ENCODE measurements around the gene TEAD1. TPM values are rescaled to one million over a fixed set of nuclear protein-coding genes. Genes with fewer than 3 reads are reported as not detected.
"Not testable (repeated sequence)": the region's sequence is repeated elsewhere in the genome, so short reads cannot be mapped to it uniquely, and the experiment has no call there.

TEAD1 gene
- total RNA-seq, 1 donor, result under 0.01 TPM

DNA sequence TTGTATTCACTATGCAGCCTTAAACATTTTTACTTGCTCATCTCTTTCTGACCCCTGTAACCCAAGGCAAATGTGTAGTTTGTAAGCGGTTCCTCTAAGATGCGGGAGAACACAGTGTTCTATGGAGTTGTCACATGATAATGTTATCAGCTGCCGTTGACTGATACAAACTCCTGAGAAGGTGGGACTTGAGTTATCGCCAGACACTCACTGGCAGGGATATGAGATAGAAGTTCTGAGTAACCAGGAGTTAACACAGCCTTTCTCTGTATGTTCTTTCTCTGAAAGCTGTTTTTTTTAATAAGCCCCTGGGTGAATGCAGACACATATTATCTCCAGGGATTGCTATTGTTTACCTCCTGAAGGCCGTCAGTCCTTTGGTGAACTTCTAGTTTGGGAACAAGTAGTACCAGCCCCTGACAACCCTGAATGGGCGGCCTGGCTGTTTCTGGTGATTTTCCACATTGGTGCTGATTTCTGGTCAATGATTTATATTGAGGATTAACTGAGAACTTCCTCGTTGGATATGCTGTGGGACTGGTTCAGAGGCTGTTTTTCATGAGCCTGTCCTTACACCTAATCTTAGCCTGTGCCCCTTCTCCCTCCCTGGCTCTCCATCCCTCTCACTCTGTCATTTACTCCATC is 179.6 kb downstream of the TEAD1 start:
- DNase-seq (ENCODE audit: low read depth in 2 of 3, low spot score in 2 of 3), result no peak

DNA sequence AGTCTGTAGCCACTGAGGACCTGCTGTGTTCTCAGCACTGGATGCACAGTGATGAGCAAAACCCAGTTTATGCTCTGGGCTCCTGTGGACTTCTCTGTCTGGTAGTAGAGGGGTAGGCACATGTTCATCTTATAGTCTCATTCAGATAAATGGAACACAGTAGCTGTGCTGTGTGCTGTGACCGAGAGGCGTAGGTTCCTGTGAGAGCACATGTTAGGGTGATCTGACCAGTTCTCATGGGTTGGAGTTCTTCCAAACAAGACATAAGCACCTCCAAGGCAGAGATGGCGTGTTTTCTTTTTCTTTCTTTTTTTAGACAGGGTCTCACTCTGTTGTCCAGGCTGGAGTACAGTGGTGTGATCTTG is 180.1 kb downstream of the TEAD1 start:
- no peak for DNase-seq (ENCODE audit: low read depth in 2 of 3, low spot score in 2 of 3)

DNA sequence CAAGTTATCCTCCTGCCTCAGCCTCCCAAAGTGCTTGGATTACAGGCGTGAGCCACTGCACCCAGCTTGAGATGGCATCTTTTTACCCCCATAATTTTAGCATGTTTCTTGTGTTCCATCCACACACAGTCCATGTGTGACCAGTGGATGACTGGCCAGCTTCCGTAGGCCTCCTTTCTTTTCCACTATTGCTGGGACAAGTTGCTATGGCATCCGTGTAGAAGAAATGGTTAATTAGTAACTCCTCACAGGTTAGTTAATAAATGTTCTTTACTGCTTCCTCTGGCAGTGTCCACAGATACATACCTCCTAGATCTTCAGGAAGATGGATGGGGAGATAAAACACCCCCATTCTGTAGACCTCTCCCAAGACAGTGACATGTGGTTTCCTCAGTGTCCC is 180.6 kb downstream of the TEAD1 start:
- no peak for DNase-seq (ENCODE audit: low read depth in 2 of 3, low spot score in 2 of 3)

DNA sequence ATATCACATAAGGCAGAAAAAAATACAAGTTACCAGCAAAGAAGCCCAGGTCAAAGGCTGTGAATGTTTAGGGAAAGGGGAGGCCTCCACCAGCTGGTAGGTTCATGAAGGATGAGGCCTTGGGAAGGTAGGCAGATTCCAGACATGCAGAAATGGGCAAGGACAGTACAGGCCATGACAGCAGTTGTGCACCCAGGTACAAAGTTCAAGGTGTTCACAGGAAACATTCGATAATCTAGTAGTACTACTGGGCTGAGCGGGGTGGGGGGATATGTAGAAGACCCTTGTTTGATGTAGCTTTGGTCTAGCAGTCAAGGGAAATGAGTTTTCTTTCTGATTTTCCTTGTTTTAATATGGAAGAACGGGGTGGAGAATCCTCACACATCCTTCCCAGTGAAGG is 182.1 kb downstream of the TEAD1 start:
- no peak for DNase-seq (ENCODE audit: low read depth in 2 of 3, low spot score in 2 of 3)

DNA sequence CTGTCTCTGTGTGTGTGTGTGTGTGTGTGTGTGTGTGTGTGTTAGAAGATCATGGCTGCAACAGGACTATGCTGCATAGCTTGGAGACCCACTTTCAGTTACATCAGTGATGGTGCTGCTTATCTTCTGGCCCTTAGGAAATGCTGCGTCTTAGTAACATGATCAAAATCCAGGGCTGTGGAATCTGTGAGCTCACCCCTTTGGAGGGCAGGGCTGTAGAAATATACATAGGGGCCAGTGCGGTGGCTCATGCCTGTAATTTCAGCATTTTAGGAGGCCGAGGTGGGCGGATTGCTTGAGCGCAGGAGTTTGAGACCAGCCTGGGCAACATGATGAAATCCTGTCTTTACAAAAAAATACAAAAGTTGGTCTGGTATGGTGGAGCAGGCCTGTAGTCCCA is 183.4 kb downstream of the TEAD1 start:
- no peak for DNase-seq (ENCODE audit: low read depth in 2 of 3, low spot score in 2 of 3)

DNA sequence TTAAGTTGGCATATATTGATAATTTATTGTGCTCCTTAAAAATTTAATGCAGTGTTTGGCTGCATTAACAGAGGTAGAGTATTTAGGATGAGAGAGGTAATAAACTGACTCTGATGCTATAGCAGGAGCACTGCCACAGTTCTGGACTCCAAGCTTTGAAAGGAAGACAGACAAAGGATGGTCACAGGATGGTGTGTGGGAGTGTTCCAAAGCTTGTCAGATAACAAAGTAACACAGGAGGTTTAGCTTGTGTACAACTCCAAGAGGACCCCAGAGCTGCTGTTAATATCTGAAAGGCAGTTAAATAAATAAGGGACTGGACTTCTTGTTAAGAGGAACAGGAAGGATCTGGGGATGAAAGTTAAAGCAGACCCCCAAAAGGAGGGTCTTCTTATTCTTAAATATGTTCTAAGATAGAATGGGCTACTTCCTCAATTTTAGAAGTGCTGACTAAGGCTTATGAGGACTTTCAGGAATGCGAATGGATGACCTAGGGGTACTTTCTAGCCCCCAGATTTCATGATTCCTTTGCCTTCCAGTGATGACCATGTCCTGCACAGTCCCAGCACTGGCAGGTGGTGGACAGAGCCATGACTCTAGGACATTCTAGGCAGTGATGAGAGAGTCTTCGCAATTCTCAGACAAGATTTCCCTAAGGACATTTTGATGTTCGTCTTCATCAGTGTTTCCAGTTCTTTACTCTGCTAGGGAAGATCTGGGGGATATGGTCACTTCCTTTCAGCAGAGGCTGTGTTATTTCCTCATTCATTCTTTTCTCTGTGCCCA is 185.8 kb downstream of the TEAD1 start:
- no peak for DNase-seq (ENCODE audit: low read depth in 2 of 3, low spot score in 2 of 3)

DNA sequence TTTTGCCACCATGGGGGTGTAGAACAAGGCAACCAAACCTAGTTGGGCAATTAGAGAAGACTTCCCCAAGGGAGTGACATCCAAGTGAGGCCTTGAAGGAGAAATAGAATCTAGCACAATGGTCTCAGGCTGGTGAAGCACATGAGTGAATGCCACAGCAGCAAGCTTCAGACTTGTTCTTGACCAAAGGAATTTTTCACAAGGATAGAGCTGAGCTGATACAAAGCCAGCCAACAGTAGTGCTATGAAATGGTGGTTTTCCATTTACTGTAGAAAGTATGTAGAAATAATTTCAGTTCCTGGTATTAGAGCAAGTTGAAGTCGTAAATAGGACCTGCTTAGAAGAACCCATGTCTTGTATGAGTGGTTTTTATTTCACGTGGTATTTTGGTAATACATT is 186.6 kb downstream of the TEAD1 start:
- DNase-seq (ENCODE audit: low read depth in 2 of 3, low spot score in 2 of 3), result no peak

DNA sequence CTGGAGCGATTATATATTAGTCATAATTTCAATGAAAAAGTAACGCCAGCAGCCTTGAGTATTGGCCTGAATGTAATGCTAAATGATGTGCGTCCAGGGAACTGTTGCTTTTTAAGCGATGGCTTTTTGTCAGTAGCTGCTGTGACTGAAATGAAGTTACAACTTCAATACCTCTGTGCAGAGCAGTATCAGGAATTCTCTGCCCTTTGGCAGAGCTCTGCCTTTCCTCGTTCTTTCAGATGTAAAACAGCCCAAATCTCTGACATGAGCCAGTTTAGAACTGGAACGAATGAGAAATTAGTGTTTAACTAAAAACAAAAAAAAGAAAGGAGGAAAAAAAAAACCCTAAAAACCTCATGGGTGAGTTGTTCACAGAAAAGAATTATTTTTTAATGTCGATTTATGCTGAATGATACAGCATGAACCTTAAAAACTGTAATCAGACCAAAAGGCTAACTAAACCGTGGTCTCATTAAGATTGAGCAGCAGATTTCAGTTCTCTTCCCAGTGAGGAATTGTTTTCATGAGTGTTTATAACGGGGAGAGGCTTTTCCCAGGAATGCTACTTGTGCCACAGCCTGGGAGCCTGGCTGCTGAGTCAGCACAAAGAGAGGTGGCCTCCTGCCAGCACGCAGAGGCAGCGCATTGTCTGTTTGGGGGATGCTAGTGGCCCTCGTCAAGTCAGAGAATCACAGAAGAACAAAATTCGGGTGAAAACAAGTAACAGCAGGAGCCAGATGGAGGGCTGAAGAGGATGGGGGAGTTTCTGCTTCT is 188.7 kb downstream of the TEAD1 start:
- DNase-seq (ENCODE audit: low read depth in 2 of 3, low spot score in 2 of 3), result no peak

DNA sequence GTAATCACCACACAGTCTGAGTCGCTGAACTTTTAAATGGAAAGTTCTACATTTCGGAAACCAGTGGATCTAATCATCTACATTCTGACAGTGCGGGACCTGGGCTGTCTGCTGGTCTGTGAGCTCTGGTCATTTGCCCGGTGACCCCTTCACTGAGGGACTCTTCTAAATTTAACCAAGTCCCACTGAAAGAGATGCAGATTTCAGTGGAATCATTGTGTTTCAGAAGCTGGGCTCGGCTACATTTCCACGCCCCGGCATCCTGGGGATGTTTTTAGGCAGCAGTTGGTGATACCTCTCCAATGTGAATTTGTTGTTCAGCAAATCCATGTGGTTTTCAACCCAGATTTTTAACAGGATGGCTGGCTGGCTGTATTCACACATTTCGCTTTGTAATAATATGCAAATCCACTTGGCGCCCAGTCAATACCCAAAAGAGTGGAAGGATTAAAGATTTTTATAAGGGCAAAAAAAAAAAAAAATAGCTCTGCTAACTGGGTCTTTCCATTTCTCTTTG is 189.4 kb downstream of the TEAD1 start:
- DNase-seq (ENCODE audit: low read depth in 2 of 3, low spot score in 2 of 3), result no peak

DNA sequence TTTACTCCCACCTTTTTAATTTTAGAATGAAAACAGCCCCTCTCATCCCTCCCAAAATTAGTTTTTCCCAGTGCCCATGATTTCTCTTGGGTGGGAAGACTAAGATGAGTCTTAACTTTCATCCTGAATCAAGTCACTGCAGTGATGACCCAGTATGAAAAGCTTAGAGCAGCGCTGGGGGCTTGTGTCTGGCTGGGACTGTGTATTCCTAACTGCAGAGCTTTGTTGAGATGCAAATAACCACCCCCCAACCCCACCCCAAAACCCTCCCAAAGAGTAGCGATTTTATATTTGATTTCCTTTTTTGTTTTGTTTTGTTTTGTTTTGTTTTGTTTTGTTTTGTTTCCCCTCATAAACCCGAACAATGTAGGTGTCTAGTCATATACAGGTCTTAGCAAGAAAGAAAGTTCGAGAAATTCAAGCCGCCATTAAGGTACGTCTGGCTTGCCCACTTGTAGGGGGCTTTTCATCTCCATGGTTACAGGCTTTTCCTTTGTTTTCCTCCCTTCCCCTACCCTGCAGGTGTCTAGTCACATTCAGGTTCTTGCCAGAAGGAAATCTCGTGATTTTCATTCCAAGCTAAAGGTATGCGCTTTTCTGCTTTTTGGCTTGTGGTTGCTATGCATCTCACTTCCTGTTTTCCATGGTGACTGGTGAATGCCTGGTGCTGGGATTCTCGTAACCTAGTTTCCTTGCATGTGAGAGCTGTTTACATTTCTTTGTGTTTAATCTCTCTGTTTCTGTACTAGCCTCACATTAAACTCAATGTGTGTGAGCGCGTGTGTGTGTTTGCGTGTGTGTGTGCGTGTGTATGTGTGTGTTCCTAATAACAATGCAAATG is 190.3 kb downstream of the TEAD1 start:
- peak in 2 of 3 donors; percentile 13 to 32 for DNase-seq (ENCODE audit: low read depth in 2 of 3, low spot score in 2 of 3)

DNA sequence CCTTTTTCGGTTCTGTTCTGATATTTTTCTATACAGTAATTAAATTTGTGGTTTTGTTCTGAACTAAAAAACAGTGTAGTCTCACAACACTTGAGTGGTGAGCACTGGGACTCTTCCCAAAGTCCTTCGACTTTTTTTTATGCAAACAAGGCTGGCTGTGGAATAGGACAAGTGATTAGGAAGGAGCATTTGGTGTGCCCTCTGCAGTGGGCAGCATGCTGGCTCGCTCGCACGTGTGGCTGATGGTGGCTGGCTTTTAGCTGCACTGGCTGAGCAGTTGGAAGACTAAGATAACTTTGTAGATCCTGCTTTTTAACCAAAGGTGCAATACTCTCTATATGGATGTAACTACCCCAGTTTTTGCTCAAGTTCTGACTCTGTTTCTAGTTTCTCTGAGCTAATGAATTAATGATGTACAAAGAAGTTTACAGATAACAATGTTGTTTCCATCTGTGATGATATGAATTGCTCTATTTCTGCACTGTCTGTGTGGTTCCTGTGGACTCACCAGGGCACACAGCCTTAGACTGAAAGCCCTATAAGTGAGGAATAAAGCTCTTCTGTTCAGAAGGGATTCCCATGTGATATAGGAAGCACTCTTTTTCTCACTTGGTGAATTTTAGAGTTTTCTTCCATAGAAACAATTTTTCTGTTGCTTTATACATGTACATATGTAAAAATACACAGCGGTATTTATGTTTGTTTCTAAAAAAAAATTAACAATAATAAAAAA is 191.8 kb downstream of the TEAD1 start:
- DNase-seq (ENCODE audit: low read depth in 2 of 3, low spot score in 2 of 3), result no peak

DNA sequence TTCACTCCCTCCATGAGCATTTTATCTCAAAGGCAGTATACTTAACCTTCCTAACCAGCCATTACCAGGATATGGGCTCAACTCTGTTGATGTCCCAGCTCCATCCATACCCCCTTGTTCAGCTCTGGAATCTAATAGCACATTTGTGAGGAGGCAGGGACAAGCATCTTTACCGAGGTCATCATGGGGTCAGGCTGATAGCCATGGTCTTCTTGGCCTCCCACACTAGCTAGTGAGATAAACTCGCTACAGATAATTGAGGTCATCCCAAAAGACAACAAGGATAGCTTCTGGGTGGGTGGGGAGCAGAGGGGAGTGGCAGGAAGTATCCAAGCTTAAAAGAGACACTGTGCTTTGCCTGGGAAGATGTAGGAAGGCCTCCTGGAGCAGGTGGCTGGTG is 193.3 kb downstream of the TEAD1 start:
- no peak for DNase-seq (ENCODE audit: low read depth in 2 of 3, low spot score in 2 of 3)

DNA sequence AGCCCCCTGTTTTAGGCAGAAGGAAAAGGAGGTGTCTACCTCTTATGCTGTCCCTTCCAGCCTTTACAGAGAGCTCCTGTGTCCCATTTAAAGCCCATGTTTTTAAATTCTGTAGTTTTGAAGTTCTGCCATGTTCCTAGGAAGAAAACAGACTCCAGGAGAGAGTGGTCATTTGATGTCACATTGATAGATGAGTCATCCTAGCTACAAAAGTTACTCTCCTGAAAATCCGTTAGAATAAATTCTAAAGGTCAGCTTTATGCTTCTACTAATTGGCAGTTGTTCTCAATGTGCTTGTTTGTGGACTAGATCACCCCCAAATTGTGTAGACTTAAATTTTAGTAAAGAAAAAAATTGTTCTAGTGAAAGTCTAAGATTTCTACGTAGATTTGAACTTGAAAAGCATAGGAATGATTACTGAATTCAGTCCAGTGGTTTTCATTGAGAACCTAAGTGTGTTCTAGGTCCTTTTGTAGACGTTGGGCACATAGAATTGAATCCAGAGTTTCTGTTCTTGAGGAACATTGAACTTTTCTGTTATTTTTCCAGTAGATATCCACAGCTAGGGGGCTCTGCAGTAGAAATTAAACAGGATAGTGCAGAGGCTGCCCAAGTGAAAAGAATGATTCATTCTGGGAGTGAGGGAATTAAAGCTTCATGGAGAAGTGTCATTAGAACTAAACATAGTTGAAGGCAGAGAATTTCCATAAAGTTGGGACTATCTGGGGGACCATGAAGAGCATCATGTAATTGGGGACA is 194.3 kb downstream of the TEAD1 start:
- no peak for DNase-seq (ENCODE audit: low read depth in 2 of 3, low spot score in 2 of 3)

DNA sequence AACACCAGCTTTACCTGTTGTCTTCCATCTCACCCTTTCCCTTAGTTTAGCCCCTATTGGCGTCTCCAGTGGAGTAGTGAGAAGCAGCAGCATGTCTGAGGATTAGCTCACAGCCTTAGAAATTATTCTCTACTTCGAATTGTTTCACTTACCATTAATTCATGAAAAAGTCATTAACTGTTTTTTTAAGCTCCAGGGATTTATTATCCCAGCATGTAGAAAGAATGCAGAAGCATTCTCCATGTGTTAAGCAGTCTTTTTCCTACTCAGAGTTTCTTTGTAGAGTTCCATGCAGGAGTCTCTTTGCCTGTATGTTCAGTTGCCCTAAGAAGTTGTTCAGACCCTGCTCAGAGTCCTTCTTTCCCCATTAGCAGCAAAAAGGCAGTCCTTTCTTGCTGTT is 197.0 kb downstream of the TEAD1 start:
- DNase-seq (ENCODE audit: low read depth in 2 of 3, low spot score in 2 of 3), result no peak

DNA sequence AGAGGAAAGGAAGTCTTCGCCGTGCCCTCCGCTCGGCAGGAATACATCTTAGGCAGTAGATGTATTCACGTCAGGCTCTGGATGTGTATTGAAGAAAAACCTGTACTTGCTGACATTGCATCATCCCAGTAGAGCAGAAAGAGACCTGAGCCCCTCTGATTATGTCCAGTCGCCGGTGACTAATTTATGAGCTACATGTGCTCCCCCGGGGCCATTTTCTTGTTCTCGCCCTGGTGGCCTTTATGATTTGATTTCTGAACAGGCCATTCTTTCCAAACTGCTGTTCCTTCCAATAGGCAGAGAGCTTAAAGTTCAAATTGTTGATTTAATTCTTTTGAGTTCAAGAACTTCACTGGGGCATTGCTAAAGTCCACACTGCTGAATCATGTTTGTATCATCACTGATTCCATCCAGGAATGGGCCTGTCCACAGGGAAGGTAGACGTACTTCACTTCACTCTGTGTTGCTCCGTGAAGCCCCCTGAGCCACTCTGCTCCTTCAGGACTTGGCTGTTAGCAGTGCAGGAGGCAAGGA is 197.6 kb downstream of the TEAD1 start:
- DNase-seq (ENCODE audit: low read depth in 2 of 3, low spot score in 2 of 3), result no peak

DNA sequence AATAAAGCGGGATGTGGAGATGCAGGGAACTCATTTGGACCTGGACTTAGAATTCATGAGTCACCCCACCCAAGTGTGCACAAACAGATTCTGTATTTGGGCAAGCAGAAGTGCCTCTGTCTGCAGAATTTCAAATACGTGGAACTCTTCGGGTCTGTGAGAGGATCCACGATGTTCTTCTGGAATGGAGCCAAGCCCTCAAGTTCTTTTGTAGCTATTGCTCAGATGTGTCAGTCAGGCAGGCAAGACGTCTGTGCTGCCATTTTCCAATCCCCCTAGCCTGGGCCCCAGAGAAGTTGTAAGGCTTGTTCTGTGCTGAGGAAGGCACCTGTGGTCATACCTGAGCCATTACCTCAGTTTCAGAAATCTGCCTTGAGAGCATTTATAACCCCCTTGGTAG is 202.1 kb downstream of the TEAD1 start:
- no peak for DNase-seq (ENCODE audit: low read depth in 2 of 3, low spot score in 2 of 3)

DNA sequence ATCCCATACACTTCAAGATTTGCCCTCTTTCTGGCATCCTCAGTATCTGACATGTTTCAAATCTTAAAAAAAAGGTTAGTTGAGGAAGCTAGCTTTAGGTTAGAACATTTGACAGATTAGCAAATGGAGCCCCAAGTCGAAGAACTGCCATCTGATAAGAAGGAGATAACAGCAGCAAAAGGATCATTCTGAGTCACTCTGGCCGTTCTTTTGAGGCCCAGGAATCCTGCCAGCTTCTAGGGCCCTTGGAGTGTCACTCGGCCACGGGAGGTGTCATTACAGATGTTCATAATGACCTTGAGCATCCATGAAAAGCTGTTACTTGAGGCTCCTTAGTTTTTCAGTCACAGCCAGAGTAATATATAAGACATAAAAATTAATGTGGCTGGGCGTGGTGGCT is 202.8 kb downstream of the TEAD1 start:
- no peak for DNase-seq (ENCODE audit: low read depth in 2 of 3, low spot score in 2 of 3)

DNA sequence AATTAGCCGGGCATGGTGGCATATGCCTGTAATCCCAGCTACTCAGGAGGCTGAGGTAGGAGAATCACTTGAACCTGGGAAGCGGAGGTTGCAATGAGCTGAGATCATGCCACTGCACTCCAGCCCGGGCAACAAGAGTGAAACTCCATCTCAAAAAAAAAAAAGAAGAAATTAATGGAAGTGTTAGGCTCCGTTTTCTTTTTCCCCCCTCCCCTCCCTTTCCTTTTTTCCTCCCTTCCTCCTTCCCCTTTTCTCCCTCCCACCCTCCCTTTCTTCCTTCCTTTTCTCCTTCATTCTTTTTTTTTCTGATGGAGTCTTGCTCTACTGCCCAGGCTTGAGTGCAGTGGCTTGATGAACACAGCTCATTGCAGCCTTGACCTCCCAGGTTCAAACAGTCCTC is 203.3 kb downstream of the TEAD1 start:
- DNase-seq (ENCODE audit: low read depth in 2 of 3, low spot score in 2 of 3), result not testable (repeated sequence)

DNA sequence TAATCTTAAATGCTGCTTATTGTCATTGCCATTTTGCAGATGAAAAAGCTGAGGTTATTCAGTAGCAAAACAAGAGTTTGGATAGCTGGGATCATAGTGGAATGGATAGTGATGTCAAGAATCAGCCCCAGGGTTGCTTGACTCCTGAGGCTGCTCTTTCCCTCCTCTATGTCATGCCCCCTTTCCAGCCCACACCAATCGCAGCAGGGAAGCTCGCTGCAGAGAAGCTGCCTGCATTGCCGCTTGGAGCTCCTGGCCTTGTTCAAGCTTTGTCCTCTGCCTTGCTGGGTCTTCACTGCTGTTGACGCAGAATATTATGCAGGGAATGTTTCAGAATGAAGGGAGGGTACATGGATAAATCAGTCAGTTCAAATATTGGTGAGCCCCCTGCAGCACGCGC is 206.1 kb downstream of the TEAD1 start:
- DNase-seq (ENCODE audit: low read depth in 2 of 3, low spot score in 2 of 3), result no peak
